Trophoblast cell (in vitro differentiated cells and primary cell): ENCODE measurements around the gene HSPA4.

ENCODE experiments used
- DNase-seq, 2 donors: peaks; one replicate each; pipeline ENCODE4 v3.0.0-alpha.2; 2016
- H2AFZ ChIP-seq: 2 replicates; pipeline ENCODE4 v1.6.1; 2013; ENCODE audit warnings: low read length, moderate library complexity, mild to moderate bottlenecking; ENCODE audit not compliant: insufficient read depth, poor library complexity
- H2AK5ac ChIP-seq: 2 replicates; pipeline ENCODE4 v1.6.1; 2013; ENCODE audit warnings: mild to moderate bottlenecking, low read length
- H2BK120ac ChIP-seq: 2 replicates; pipeline ENCODE4 v1.6.1; 2013; ENCODE audit warnings: low read length, mild to moderate bottlenecking, moderate library complexity; ENCODE audit not compliant: insufficient read depth, poor library complexity
- H2BK12ac ChIP-seq: 2 replicates; pipeline ENCODE4 v1.6.1; 2013; ENCODE audit warnings: mild to moderate bottlenecking, low read length, moderate library complexity
- H2BK5ac ChIP-seq: 2 replicates; pipeline ENCODE4 v1.6.1; 2013; ENCODE audit warnings: low read length, low read depth, moderate library complexity, mild to moderate bottlenecking; ENCODE audit not compliant: poor library complexity
- H3K14ac ChIP-seq: 2 replicates; pipeline ENCODE4 v1.6.1; 2013; ENCODE audit warnings: mild to moderate bottlenecking, low read length
- H3K18ac ChIP-seq: 2 replicates; pipeline ENCODE4 v1.6.1; 2013; ENCODE audit warnings: mild to moderate bottlenecking, low read length
- H3K23ac ChIP-seq: 2 replicates; pipeline ENCODE4 v1.6.1; 2013; ENCODE audit warnings: low read length
- H3K27ac ChIP-seq: 2 replicates; pipeline ENCODE4 v1.5.1; 2013; ENCODE audit warnings: low read depth, mild to moderate bottlenecking, inconsistent platforms, low read length, moderate library complexity
- H3K27me3 ChIP-seq: 2 replicates; pipeline ENCODE4 v1.6.1; 2013; ENCODE audit warnings: inconsistent platforms, mild to moderate bottlenecking, low read length, moderate library complexity; ENCODE audit not compliant: insufficient read depth
- H3K36me3 ChIP-seq, 2 experiments: 1 replicate in 1 of 2; 2 replicates in 1 of 2; pipeline ENCODE4 v1.6.1; 2013; ENCODE audit warnings: low read length in 2 of 2, mild to moderate bottlenecking in 2 of 2, moderate library complexity in 1 of 2; ENCODE audit not compliant: insufficient read depth in 2 of 2, control insufficient read depth in 1 of 2
- H3K4ac ChIP-seq: 2 replicates; pipeline ENCODE4 v1.6.1; 2013; ENCODE audit warnings: low read depth, mild to moderate bottlenecking, low read length, moderate library complexity
- H3K4me1 ChIP-seq, 2 experiments: 1 replicate in 1 of 2; 2 replicates in 1 of 2; pipeline ENCODE4 v1.6.1; 2013; ENCODE audit warnings: low read length in 2 of 2, mild to moderate bottlenecking in 2 of 2, moderate library complexity in 1 of 2; ENCODE audit not compliant: insufficient read depth in 2 of 2, control insufficient read depth in 1 of 2
- H3K4me2 ChIP-seq: 2 replicates; pipeline ENCODE4 v1.6.1; 2013; ENCODE audit warnings: inconsistent platforms, mild to moderate bottlenecking, low read length, moderate library complexity
- H3K4me3 ChIP-seq: 2 replicates; pipeline ENCODE4 v1.5.1; 2013; ENCODE audit warnings: mild to moderate bottlenecking, low read depth, low read length, inconsistent platforms
- H3K79me1 ChIP-seq: one replicate; pipeline ENCODE4 v1.6.1; 2013; ENCODE audit warnings: low read length
- H3K79me2 ChIP-seq: 2 replicates; pipeline ENCODE4 v1.6.1; 2013; ENCODE audit warnings: low read length, mild to moderate bottlenecking; ENCODE audit not compliant: control insufficient read depth, insufficient read depth, poor library complexity
- H3K9ac ChIP-seq: 2 replicates; pipeline ENCODE4 v1.6.1; 2013; ENCODE audit warnings: mild to moderate bottlenecking, low read length
- H3K9me3 ChIP-seq: 2 replicates; pipeline ENCODE4 v1.6.1; 2013; ENCODE audit warnings: low read depth, mild to moderate bottlenecking, control low read depth, inconsistent platforms, low read length; ENCODE audit not compliant: insufficient read depth
- H4K12ac ChIP-seq: 2 replicates; pipeline ENCODE4 v1.6.1; 2013; ENCODE audit warnings: low read depth, mild to moderate bottlenecking, low read length, moderate library complexity
- H4K8ac ChIP-seq: 2 replicates; pipeline ENCODE4 v1.6.1; 2013; ENCODE audit warnings: low read depth, mild to moderate bottlenecking, low read length, moderate library complexity
- H4K91ac ChIP-seq: one replicate; pipeline ENCODE4 v1.6.1; 2013; ENCODE audit warnings: low read depth, mild to moderate bottlenecking, low read length, moderate library complexity
- WGBS: extraction: QIAGEN DNeasy Blood & Tissue Kit; methylation state at CpG from one replicate; pipeline ENCODE4 v1.1.7; 2013; ENCODE audit warnings: missing lambda C conversion rate; ENCODE audit not compliant: insufficient read length, insufficient coverage; ENCODE audit errors: extremely low coverage; 5-methylcytosine and 5-hydroxymethylcytosine counted together

HSPA4 gene

DNA sequence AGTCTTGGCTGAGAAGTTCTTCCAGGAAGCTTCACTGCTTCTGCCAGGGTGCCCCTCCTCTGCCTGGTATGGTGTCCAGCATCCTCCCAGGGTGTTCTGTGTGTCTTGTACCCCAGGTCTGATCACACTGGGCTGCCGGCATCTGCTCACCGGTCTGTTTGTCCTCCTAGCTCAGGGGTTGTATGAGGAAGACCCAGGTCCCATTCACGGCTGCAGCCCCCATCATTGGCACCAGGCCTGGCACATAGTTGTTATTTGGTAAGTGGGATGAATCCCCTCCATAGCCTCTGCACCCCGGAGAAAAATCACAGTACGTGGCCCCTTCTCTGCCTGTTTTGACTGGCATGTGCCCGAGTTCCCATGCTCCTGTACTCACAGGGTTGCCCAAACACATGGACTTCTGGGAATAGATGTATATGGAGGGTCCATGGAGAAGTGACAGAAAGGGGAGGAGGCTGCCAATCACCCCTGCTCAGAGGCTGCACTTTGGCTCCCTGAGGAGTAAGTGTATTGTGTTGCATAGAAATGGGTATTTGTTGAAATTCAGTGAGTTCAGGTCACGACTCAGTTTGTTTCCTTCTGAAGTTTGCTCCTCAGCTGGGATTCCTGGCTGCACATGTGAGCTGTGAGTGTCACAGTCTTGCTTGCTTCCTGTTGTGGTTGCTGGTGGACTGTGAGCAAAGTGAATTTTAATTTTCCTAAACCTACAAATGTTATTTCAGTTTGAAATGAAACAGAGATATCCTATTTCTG, 96.2 kb downstream of the HSPA4 start:
- no peak overlapping the region for H3K4me3 ChIP-seq
- no peak overlapping the region for H3K23ac ChIP-seq

DNA sequence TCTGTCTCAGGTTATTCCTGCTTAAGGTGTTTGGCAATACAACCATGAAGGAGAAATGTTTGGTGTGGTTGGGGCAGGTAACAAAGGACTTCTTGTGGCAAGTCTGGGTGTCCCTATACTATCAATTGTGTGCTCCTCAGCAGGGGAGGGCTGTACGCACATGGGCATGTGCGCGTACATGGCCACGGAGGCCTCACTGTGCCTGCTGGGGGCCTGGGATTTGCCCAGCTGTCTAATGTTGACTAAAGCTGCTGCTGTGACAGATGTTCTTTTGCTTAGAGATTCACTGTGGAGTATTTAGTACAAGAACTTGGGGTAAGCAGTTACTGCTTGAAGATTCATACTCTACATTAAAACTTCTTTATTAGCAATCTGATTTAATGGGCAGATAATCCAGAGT, 97.5 kb downstream of the HSPA4 start:
- Histone ChIP-seq H3K9ac (no peak overlapping the region), H4K8ac (no peak overlapping the region), H3K27ac (no peak overlapping the region), H3K18ac (no peak overlapping the region), H2BK120ac (no peak overlapping the region), H2BK5ac (no peak overlapping the region), H3K4me1 (no peaks in the 10 kb centered on the region), H3K36me3 (no peaks in the 10 kb centered on the region), H3K27me3 (no peaks in the 10 kb centered on the region), H3K14ac (no peak overlapping the region), H3K9me3 (peaks cover 4% of the 10 kb centered on the region), H3K4me3 (no peak overlapping the region), H3K4me2 (no peak overlapping the region), H3K4ac (no peak overlapping the region), H2AK5ac (no peak overlapping the region), H3K79me2 (no peaks in the 10 kb centered on the region), H4K91ac (no peak overlapping the region), H4K12ac (no peak overlapping the region), H3K23ac (no peak overlapping the region), H2AFZ (no peak overlapping the region), H2BK12ac (no peak overlapping the region), H3K79me1 (no peaks in the 10 kb centered on the region)
- DNase-seq: no peak
- no CpG with 5 or more reads among the region's 4 CpGs for WGBS

More for the DNA sequence above, 96.2 kb downstream of the HSPA4 start:
- H3K27me3 ChIP-seq: no peaks in the 10 kb centered on the region
- no peak overlapping the region for H4K91ac ChIP-seq
- no peak overlapping the region for H2AK5ac ChIP-seq
- H3K27ac ChIP-seq: no peak overlapping the region
- H4K8ac ChIP-seq: no peak overlapping the region
- H3K14ac ChIP-seq: no peak overlapping the region
- no peak overlapping the region for H3K9ac ChIP-seq
- no peak overlapping the region for H3K4ac ChIP-seq
- H3K18ac ChIP-seq: no peak overlapping the region
- no peaks in the 10 kb centered on the region for H3K4me1 ChIP-seq
- peaks cover 4% of the 10 kb centered on the region for H3K9me3 ChIP-seq
- no peak overlapping the region for H2AFZ ChIP-seq
- H3K36me3 ChIP-seq: no peaks in the 10 kb centered on the region
- H4K12ac ChIP-seq: no peak overlapping the region
- H2BK12ac ChIP-seq: no peak overlapping the region
- DNase-seq: no peak
- H2BK5ac ChIP-seq: no peak overlapping the region
- no peak overlapping the region for H2BK120ac ChIP-seq
- WGBS: no CpG with 5 or more reads among the region's 7 CpGs
- H3K79me1 ChIP-seq: no peaks in the 10 kb centered on the region
- no peaks in the 10 kb centered on the region for H3K79me2 ChIP-seq
- no peak overlapping the region for H3K4me2 ChIP-seq

- H3K36me3 ChIP-seq: no peaks in the 10 kb centered on the region
- H3K4ac ChIP-seq: no peak overlapping the region
- no peak overlapping the region for H4K8ac ChIP-seq
- H2AFZ ChIP-seq: no peak overlapping the region
- no peak overlapping the region for H3K4me3 ChIP-seq
- H4K91ac ChIP-seq: no peak overlapping the region
- no peak overlapping the region for H3K9ac ChIP-seq
- no peaks in the 10 kb centered on the region for H3K27me3 ChIP-seq
- H3K79me2 ChIP-seq: no peaks in the 10 kb centered on the region
- H3K4me1 ChIP-seq: no peaks in the 10 kb centered on the region
- no peak overlapping the region for H2BK12ac ChIP-seq
- no peak overlapping the region for H3K14ac ChIP-seq
- no peak for DNase-seq
- H3K4me2 ChIP-seq: no peak overlapping the region
- H2AK5ac ChIP-seq: no peak overlapping the region
- H2BK5ac ChIP-seq: no peak overlapping the region
- H3K9me3 ChIP-seq: no peaks in the 10 kb centered on the region
- no CpG with 5 or more reads among the region's 6 CpGs for WGBS
- H3K79me1 ChIP-seq: no peaks in the 10 kb centered on the region
- H4K12ac ChIP-seq: no peak overlapping the region
- H3K27ac ChIP-seq: no peak overlapping the region
- H3K18ac ChIP-seq: no peak overlapping the region
- no peak overlapping the region for H3K23ac ChIP-seq
- no peak overlapping the region for H2BK120ac ChIP-seq
Observed at GRCh38 chr5:133150909-133151544, 99.2 kb downstream of the HSPA4 start.

GRCh38 chr5:133154274-133155075, 102.7 kb downstream of the HSPA4 start:
- Histone ChIP-seq H3K23ac (no peak overlapping the region), H3K4me1 (no peaks in the 10 kb centered on the region), H2AFZ (no peak overlapping the region), H3K79me2 (no peaks in the 10 kb centered on the region), H3K18ac (no peak overlapping the region), H3K27me3 (no peaks in the 10 kb centered on the region), H3K9me3 (no peaks in the 10 kb centered on the region), H3K4ac (no peak overlapping the region), H4K8ac (no peak overlapping the region), H2BK12ac (no peak overlapping the region), H2AK5ac (no peak overlapping the region), H3K9ac (no peak overlapping the region), H3K4me3 (no peak overlapping the region), H3K79me1 (no peaks in the 10 kb centered on the region), H3K4me2 (no peak overlapping the region), H2BK5ac (no peak overlapping the region), H4K91ac (no peak overlapping the region), H3K27ac (no peak overlapping the region), H4K12ac (no peak overlapping the region), H3K36me3 (no peaks in the 10 kb centered on the region), H3K14ac (no peak overlapping the region), H2BK120ac (no peak overlapping the region)
- WGBS: no CpG with 5 or more reads among the region's 12 CpGs
- DNase-seq: peak; percentile 16 to 61
